Measurements from ENCODE around the gene SLC4A5.
A peak's percentile ranks its signal among the peaks of the same experiment; 100 is the strongest.
"Not testable (repeated sequence)": the region's sequence is repeated elsewhere in the genome, so short reads cannot be mapped to it uniquely, and the experiment has no call there.

The SLC4A5 gene

DNA sequence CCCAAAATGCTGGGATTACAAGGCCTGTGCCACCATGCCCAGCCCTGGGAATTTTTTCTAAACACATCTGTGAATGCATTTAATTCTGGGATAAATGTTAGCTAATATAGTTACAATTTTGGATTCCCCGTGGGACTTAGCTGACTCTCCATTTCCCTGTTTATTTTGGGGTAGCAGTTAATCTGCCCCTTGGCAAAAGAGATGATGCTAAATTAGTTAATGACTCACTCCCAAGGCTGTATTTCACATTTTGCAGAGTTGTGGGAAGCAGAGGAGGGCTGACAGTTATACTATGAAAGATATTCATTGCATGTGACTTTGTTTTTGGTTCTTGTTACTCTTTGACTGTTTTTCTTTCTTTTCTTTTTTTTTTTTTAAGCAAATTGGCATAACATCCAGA is 141.6 kb downstream of the SLC4A5 start:
- DNase-seq (ENCODE audit: low read depth in 2 of 2), result no peak

DNA sequence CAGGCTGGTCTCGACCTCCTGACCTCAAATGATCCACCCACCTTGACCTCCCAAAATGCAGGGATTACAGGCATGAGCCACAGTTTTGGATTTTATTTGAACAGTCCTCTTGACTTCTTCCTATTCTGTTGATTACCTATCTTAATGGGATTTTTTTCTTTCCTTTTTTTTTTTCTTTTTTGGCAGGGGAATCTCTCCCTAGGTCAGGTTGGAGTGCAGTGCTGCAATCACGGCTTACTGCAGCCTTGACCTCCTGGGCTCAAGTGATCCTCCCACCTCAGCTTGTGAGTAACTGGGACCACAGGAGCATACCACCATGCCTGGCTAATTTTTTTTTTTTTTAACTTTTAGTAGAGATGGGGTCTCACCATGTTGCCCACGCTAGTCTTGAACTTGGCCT is 142.0 kb downstream of the SLC4A5 start:
- no peak for DNase-seq (ENCODE audit: low read depth in 2 of 2)

DNA sequence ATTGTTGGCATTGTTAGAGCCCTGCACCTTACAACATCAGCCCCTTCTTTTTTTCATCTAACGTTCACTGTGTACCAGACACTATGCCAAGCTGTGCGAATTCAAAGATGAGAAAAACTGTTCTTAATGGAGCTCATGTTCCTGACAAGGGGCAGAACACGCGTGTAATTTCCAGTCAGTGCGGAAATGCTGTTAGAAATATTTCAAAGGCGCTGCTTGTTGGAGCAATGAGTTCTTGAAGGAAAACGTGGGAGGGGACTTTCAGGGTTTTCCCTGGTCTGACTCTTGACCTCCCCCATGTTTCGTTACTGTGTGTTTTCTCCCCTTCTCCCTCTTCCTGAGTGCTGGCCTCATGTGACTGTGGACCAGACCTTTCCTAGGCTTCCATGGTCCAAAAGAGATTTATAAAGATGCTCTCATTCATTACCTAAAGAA is 143.3 kb downstream of the SLC4A5 start:
- no peak for DNase-seq (ENCODE audit: low read depth in 2 of 2)

DNA sequence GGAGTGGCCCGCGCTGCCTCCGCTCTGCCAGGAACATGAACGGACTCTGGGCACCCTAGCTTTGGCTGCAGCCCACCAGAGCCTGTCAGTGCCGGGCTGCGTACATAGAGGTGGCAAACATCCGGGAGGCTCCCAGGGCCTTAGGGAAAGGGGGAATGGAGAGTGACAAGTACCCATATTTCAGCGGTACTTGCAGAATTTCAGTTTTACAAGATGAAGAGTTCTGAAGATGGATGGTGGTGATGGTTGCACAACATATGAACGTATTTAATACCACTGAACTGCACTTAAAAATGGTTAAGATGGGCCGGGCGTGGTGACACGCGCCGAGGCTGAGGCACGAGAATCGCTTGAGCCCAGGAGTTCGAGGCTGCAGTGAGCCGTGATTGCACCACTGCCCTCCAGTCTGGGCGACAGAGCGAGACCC is 143.9 kb downstream of the SLC4A5 start:
- DNase-seq (ENCODE audit: low read depth in 2 of 2), result no peak

DNA sequence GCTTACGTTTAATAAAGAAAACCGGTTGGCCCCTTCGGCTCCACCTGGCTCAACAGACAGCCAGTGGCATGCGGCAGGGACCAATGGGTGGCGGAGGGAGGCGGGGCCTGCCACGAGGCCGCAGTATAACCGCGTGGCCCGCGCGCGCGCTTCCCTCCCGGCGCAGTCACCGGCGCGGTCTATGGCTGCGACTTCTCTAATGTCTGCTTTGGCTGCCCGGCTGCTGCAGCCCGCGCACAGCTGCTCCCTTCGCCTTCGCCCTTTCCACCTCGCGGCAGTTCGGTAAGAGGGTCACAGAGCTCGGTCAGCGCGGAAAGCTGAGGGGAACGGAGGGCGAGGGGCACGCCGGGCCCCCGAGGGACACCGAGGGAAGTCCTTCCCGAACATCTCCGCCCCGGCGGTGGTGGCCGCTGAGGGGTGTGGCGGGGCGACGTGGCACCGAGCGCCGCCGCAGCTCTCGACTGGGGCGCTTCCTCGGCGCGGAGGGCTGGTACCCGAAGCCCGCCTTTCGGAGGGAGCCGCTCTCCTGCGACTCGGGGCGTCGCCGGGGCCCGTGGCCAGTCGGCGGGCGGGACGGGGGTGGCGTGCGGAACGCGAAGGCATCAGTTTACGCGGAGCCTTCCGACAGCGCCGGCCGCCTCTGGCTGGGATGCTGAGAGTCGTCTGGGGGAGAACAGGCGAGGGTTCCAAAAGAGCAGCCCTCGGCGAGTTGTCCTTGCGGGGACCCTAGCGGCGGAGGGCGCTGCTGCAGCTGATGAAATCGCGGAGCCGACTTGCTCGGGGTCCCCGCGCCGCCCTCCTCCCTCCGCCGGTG is 144.5 kb downstream of the SLC4A5 start, which contains the start of gene MTHFD2:
Gene MTHFD2 (plus strand): TSS at position 155 of the 814 bp plus-strand sequence. CDS start 27 bp downstream, at position 182.
- DNase-seq (ENCODE audit: low read depth in 2 of 2), result peak; percentile 89 to 90

DNA sequence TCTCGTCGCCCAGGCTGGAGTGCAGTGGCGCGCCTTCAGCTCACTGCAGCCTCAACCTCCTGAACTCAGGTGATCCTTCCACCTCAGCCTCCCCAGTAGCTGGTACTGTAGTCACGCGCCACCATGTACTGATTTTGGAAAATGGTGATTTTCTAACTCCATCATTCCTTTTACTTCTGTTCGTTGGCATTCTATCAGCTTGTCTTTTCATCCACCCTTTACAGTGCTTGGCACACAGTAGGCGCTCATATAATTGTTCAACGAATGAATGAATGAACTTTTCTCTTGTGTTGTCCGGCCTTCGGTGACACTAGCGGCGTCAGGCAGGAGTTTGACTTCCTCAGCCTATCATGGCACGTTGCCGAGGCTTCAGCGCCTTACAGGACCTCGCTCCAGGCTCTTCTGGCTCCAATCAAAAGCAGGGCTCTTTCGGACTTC is 145.2 kb downstream of the SLC4A5 start:
- no peak for DNase-seq (ENCODE audit: low read depth in 2 of 2)

DNA sequence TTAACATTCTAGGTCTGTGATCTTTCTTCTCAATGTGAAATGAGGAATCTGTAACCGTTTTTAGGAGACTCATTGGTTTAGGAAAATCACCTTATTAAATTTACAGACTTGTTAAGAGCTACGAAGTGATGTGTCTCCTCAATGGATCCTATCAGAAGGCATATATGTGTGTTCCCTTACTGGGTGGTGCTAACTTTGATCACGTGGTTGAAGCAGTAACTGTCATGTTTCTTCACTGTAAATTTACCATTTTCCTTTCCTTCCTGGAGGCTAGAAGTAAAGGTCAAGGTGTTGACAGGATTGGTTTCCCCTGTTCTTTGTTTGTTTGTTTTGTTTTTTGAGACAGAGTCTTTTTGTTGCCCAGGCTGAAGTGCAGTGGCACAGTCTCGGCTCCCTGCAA is 146.2 kb downstream of the SLC4A5 start:
- DNase-seq (ENCODE audit: low read depth in 2 of 2), result no peak

DNA sequence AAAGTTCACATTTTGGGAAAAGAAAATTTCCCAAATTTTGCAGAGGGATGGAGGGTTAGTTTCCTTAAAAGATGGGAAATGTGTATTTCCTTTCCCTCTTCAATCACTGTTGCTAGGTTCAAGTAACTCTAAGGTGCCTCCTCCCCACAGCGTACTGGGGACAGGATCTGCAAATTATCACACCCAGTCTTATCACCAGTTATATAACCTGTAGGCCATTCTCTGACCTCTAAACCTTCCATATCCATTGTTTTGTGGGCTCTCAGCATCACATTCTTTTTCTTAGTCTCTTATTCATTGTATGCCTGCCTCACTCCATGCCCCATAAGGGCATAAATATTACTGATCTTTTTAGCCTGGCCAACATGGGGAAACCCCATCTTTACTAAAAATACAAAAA is 148.4 kb downstream of the SLC4A5 start:
- DNase-seq (ENCODE audit: low read depth in 2 of 2), result no peak

DNA sequence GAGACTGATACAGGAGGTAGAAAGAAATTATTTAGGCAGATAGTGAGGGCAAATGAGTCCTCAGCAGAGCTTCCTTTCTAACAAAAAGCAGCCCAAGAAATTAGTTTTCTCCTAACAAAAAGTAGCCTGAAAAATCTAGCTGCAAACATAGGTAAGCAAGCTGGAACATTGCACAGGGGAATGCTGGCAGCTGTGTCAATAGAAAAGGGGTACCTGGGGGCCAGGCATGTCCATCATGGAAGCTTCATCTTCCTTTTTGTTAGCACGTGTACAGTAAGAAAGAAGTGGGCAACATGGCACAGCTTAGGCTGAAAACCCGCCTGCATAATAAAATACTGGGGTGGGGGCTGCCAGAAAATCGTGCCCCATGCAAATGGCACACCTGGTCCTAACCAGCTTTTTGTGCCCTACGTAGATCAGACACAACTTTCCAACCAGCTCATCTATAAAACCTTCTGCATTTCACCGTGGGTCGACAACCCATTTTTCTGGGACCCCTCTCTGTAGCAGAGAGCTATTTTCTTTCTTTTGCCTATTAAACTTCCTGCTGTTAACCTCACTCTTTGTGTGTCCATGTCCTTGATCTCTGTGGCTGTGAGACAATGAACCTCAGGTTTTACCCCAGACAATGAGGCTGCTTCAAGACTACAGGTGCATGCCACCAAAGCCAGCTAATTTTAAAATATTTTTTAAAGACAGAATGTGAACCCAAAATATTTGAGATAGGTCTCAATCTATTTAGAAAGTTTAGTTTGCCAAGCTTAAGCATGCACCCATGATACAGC is 151.4 kb downstream of the SLC4A5 start:
- no peak for DNase-seq (ENCODE audit: low read depth in 2 of 2)

DNA sequence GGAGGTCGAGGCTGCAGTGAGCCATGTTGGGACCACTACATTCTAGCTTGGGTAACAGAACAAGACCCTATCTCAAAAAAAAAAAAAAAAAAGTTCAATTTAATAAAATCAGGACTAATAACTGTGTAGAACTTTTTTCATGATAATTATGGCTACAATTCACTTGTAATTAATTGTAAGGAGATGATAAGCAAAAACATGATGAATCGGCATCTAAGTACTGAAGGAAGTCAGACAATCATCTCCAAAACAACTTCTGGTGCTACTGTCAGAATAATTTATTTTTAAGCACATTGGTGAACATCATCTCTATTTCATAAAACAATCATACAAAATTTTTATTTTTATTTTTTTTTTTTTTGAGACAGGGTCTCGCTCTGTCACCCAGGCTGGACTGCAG is 154.5 kb downstream of the SLC4A5 start:
- DNase-seq (ENCODE audit: low read depth in 2 of 2), result no peak

DNA sequence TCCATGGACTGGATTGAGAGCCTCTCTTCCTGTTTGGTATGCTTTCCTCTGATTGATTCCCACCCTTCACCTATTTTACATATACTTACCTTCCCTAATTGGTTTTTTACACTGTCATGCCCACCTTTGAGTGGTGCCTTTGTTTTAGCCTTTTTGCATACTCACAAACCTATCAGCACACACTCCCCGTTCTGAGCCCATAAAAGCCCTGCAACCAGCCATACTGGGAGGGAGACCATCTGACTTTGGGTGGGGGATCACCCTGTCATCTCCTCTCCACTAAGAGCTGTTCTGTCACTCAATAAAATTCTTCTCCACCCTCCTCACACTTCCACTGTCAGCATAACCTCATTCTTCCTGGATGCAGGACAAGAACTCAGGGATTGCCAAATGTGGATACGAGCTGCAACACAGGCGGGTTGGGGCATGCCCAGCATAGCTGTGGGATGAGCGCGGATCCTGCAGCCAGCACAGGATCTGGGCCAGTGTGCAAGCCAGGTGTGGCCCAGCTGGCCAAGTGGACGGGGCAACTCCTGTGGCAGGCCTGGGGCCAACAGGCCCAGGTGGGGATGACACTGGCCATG is 155.1 kb downstream of the SLC4A5 start:
- DNase-seq (ENCODE audit: low read depth in 2 of 2), result no peak

DNA sequence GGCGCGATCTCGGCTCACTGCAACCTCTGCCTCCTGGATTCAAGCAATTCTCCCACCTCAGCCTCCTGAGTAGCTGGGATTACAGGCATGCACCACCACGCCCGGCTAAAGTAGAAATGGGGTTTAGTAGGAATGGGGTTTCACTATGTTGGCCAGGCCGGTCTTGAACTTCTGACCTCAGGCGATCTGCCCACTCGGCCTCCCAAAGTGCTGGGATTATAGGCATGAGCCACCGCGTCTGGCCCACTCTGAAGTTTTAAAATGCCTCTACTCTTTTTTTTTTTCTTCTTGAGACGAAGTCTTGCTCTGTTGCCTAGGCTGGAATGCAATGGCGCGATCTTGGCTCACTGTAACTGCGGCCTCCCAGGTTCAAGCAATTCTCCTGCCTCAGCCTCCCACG is 156.5 kb downstream of the SLC4A5 start:
- not testable (repeated sequence) for DNase-seq (ENCODE audit: low read depth in 2 of 2)

DNA sequence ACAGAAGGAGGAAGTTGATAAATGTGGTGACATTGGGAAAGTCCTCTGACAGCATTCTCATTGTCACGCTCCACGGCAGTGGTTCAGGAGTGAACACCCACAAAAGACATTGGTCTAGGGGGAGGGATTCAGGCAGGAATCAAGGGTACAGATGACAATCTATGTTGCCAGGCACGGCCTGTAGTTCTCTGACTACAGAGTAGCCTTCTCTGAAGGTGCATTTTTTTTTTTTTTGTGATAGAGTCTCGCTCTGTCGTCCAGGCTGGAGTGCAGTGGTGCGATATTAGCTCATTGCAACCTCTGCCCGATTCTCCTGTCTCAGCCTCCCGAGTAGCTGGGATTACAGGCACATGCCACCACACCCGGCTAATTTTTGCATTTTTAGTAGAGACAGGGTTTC is 157.2 kb downstream of the SLC4A5 start:
- DNase-seq (ENCODE audit: low read depth in 2 of 2), result no peak

DNA sequence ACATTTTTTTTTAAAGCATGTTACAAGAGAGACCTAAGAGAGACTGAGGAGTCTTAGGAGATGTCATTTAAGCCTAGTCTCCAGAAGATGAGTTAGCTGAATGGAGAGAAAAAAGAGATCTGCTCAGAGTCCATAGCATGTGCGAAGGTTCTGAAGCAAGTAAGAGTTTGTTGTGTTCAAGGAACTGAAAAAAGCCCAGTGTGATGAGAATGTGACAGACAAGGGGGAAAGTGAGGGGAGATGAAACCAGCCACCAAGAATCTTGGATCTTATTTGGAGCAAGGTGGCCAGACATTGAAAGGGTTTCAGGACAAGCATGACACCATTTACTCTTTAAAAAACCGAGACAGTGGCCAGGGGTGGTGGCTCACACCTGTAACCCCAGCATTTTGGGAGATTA is 159.3 kb downstream of the SLC4A5 start:
- no peak for DNase-seq (ENCODE audit: low read depth in 2 of 2)

DNA sequence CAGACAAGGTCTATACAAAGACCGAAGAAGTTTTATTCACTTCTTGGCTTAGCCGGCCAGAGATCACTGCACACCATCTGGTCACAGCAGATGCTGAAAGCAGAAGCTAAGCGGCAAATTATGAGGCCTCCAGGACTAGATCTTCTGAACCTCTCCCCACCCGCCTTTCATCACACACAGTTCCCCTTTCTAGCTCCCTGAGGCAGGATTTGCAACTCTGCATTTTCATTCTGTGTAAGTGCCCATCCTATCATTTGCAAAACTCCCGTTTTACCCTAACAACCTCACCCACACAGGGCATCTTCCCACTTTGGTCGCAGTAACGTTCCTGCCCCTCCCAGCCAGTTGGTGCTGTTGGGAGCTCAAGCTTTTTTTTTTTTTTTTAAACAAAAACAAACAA is 161.5 kb downstream of the SLC4A5 start:
- DNase-seq (ENCODE audit: low read depth in 2 of 2), result no peak

DNA sequence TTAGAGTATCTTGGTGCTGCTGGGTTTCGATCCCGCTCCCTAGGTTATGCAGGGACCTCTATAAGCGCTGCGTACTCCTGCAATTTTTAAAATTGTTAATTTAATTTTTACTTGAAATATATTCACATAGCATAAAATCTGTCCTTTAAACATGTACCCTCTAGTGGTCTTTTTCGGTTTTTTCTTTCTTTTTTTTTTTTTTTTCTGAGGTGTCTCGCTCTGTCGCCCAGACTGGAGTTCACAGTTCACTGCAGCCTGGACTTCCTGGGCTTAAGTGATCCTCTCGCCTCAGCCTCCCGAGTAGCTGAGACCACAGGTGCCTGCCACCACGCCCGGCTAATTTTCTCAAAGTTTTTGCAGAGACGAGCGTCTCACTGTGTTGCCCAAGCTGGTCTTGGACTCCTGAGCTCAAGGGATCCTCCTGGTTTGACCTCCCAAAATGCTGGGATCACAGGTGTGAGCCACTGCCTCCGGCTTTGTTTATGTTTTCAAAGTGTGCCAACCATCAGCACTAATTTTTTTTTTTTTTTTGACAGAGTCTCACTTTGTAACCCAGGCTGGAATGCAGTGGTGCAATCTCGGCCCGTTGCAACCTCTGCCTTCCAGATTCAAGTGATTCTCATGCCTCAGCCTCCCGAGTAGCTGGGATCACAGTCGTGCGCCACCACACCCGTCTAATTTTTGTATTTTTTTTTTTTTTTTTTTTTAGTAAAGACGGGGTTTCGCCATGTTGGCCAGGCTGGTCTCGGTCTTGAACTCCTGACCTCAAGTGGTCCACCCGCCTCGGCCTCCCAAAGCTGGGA is 164.0 kb downstream of the SLC4A5 start:
- DNase-seq (ENCODE audit: low read depth in 2 of 2), result no peak

DNA sequence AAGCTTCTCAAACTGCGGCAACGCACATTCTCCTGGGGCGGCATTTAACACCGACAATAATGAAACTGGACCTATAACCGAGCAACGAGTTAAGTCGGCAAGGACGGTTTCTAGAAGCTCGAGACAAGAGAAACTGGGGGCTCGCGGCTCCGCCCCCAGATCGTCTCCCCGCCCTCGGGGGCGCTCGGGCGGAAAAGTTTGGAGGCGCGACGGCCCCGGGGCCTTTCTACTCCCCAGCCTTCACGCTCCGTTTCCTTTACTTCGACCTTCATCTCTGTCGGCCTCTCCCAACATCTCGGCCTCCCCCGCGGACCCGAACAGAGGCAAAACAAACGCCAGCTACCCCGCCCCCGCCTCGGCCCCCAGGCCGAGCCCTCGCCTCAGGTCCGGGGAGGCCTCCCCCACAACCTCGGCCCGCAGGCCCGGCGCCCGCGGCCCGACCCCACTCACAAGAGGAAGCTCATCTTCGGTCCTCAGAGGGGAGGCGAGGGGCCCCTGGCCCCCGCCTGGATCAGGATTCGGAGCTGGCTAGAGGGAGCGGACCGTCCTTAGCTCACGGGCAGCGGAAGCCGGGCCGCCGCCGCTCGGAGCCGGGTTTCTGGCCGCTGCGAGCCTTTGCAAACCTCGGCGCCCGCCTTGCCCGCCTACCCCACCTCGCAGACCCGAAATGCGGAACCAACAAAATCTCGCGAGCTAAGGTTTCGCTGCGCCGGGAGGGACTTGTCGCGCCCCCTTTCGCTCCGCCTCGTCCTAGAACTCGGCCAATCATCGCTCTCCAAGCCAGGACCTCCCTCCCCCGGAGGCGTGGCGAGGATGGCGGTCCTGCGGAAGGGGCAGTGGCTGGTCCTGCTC is 164.8 kb downstream of the SLC4A5 start, which contains the start of gene MOB1A:
Gene MOB1A (minus strand): TSS at position 669 of the 852 bp plus-strand sequence. CDS start 205 bp downstream, at position 464.
- peak; percentile 95 to 98 for DNase-seq (ENCODE audit: low read depth in 2 of 2)

DNA sequence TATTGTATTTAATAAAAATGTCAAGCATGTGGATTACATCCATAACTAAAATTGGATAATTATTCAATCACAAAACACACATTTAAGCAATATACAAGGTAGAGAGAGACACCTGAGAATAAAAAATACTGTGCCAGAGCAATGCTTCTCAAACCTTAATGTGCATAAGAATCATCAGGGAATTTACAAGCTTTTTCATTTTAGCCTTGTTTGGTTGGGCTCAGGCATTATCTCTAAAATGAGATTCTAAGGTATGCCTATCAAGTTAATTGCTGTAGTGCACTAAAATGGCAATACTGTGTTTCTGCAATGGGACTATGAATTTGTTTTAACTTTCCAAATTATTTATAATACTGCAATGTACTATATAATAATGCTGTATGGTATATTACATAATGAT is 165.5 kb downstream of the SLC4A5 start:
- no peak for DNase-seq (ENCODE audit: low read depth in 2 of 2)

DNA sequence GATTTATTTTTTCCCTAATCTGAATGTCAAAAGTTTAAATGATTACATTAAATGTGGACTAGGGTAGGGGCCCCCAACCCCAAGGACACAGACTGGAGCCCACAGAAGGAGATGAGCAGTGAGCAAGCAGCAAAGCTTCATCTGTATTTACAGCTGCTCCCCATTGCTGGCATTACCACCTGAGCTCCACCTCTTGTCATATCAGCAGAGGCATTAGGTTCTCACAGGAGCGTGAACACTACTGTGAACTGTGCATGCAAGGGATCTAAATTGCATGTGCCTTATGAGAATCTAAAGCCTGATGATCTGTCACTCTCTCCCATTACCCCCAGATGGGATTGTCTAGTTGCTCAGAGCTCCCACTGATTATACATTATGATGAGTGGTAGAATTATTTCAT is 168.3 kb downstream of the SLC4A5 start:
- DNase-seq (ENCODE audit: low read depth in 2 of 2), result no peak

DNA sequence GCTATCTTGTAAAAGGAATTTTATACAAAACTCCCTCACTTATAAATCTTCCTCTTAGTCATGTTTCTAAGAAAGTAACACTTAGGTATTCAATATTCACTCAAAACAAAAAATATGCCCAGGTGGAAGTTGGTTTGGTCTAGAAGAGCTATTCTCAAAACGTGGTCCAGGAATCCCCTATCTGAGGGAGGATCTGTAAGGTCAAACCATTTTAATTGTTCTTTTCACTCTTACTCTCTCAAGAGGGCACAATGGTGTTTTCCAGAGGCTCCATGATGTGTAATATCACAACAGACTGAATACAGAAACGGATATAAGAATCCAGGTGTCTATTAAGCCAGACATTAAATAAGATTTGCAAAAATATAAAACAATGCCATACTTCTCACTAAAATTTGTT is 174.5 kb downstream of the SLC4A5 start:
- no peak for DNase-seq (ENCODE audit: low read depth in 2 of 2)

Data from stimulated activated CD8-positive, alpha-beta memory T cell treated with anti-CD3 and anti-CD28 coated beads, Interleukin-15, amount 100 ng/mL, for 48 hours (primary cell).